ENCODE measurements around the gene DNAJC1.

DNAJC1 gene

GRCh38 chr10:21746118-21746517 is 257.4 kb downstream of the DNAJC1 start:
- TF ChIP-seq CTCF (IDR thresholded peaks at IDR 0.05) = no peak
- no peak for TF ChIP-seq ZFX (IDR thresholded peaks at IDR 0.05; ENCODE audit: borderline replicate concordance)
- no peak overlapping the region for H3K27ac ChIP-seq

- no peak overlapping the region for H3K27ac ChIP-seq
- TF ChIP-seq CTCF (IDR thresholded peaks at IDR 0.05) = no peak
- no peak for TF ChIP-seq ZFX (IDR thresholded peaks at IDR 0.05; ENCODE audit: borderline replicate concordance)
These were observed 259.3 kb downstream of the DNAJC1 start for GRCh38 chr10:21744223-21744622.

- TF ChIP-seq ZFX (IDR thresholded peaks at IDR 0.05; ENCODE audit: borderline replicate concordance) (no peak), CTCF (IDR thresholded peaks at IDR 0.05) (no peak)
- 0 out of 2 replicates have a peak overlapping the region, but pooled peaks have one; percentile 2 for H3K27ac ChIP-seq
These were observed 260.7 kb downstream of the DNAJC1 start for GRCh38 chr10:21742740-21743412.

- TF ChIP-seq ZFX (IDR thresholded peaks at IDR 0.05; ENCODE audit: borderline replicate concordance) (no peak), CTCF (IDR thresholded peaks at IDR 0.05) (no peak)
- no peak overlapping the region for H3K27ac ChIP-seq
These were observed 262.5 kb downstream of the DNAJC1 start for GRCh38 chr10:21740989-21741388.

GRCh38 chr10:21737106-21737505 is 266.4 kb downstream of the DNAJC1 start:
- H3K27ac ChIP-seq = no peak overlapping the region
- TF ChIP-seq CTCF (IDR thresholded peaks at IDR 0.05) = no peak
- no peak for TF ChIP-seq ZFX (IDR thresholded peaks at IDR 0.05; ENCODE audit: borderline replicate concordance)

GRCh38 chr10:21733710-21734109 is 269.8 kb downstream of the DNAJC1 start:
- TF ChIP-seq ZFX (IDR thresholded peaks at IDR 0.05; ENCODE audit: borderline replicate concordance) (no peak), CTCF (IDR thresholded peaks at IDR 0.05) (no peak)
- no peak overlapping the region for H3K27ac ChIP-seq

GRCh38 chr10:21732067-21732772 is 271.3 kb downstream of the DNAJC1 start:
- no peak for TF ChIP-seq ZFX (IDR thresholded peaks at IDR 0.05; ENCODE audit: borderline replicate concordance)
- TF ChIP-seq CTCF (IDR thresholded peaks at IDR 0.05) = peak; percentile 82
- H3K27ac ChIP-seq = no peak overlapping the region

Data from 22Rv1 (cell line).